GM21528 (cell line): Measurements from ENCODE around the gene NR1H2.
"Not testable (repeated sequence)": the region's sequence is repeated elsewhere in the genome, so short reads cannot be mapped to it uniquely, and the experiment has no call there.

Source experiments
- ATAC-seq: cut with Tn5 transposase; IDR thresholded peaks from one replicate; pipeline ENCODE4 v1.9.1; 2021; ENCODE audit warnings: mild to moderate bottlenecking, moderate library complexity; ENCODE audit not compliant: unreplicated experiment, low FRiP score

NR1H2 gene

DNA sequence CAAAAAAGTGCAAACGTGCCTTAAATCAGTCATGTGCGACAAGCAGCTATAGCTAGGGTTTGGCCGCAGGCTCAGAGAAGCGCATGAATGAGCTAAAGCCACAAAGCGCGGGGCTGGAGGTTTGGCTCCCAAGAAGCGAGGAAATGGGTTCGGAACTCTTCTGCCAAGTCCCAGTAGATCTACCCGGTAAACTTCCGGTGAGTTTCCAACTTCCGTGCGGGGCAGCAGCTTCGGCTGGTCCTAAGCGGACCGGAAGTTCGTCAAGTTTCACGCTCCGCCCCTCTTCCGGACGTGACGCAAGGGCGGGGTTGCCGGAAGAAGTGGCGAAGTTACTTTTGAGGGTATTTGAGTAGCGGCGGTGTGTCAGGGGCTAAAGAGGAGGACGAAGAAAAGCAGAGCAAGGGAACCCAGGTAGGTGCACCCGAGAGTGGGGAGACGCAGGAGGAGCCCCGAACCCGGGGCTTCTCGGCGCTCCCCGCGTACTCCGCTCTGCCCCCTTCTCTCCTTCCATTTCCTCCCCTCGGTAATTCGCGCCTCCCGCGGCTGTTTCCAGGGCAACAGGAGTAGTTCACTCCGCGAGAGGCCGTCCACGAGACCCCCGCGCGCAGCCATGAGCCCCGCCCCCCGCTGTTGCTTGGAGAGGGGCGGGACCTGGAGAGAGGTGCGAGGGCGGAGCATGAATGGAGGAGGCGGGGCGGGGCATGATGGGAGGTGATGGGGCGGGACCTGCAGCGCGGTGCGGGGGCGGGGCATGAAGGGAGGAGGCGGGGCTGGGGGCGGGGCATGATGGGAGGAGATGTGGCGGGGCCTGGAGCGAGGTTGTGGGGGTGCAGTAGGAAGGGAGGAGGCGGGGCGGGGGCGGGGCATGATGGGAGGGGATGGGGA is at the start of gene NR1H2:
Gene NR1H2, plus strand, starts transcription at position 292 of the 885 bp plus-strand sequence. CDS start 1,149 bp downstream, outside the sequence.
- peak; percentile 67 for ATAC-seq

GRCh38 chr19:50327013-50327412 is 49.2 kb upstream of the NR1H2 start:
- no peak for ATAC-seq

GRCh38 chr19:50327461-50328223 is 48.6 kb upstream of the NR1H2 start:
- ATAC-seq = no peak

DNA sequence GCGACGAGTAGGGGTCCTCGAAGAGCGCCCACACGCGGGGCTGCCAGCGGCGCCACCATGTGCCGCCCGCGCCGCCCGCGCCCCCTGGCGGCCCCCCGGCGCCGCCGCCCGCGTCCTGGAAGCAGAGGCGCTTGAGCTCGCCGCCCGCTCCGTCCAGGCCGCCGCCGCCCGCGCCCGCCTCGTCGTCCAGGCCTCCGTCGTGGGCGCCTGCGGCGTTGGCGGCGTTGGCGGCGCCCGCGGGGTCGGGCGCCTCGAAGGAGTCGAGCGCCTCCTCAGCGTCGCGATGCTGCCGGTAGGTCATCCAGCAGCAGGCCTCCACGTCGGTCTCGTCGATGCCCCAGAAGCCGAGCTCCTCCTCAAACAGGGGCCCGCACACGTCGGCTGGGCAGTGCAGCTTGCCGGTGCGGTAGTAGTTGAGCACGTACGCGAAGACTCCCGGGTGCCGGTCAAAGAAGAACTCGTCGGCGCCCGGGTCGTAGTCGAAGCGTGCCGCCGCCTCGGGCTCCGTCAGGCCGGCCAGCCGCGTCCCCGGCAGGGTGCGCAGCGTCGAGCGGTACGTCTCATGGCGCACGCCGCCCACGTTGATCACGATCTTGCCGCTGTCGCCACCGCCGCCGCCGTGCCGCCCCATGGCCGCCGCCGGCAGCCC is 47.9 kb upstream of the NR1H2 start:
- peak; percentile 4 for ATAC-seq

GRCh38 chr19:50328873-50329145 is 47.4 kb upstream of the NR1H2 start:
- peak; percentile 12 for ATAC-seq

- peak; percentile 44 for ATAC-seq
Measured at GRCh38 chr19:50329146-50329925, 46.9 kb upstream of the NR1H2 start, which contains the start of gene KCNC3. Gene KCNC3, minus strand, starts transcription at chr19:50329377. Its CDS starts 295 bp downstream, at chr19:50329082.

DNA sequence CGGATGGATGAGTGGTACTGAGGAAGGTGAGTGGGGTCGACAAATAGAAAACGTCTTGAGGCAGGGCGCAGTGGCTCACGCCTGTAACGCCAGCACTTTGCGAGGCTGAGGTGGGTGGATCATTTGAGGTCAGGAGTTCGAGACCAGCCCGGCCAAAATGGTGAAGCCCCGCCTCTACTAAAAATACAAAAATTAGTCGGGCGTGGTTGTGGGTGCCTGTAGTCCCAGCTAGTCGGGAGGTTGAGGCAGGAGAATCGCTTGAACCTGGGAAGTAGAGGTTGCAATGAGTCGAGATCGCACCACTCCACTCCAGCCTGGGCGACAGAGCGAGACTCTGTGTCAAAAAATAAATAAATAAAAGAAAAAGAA is 46.3 kb upstream of the NR1H2 start:
- not testable (repeated sequence) for ATAC-seq

DNA sequence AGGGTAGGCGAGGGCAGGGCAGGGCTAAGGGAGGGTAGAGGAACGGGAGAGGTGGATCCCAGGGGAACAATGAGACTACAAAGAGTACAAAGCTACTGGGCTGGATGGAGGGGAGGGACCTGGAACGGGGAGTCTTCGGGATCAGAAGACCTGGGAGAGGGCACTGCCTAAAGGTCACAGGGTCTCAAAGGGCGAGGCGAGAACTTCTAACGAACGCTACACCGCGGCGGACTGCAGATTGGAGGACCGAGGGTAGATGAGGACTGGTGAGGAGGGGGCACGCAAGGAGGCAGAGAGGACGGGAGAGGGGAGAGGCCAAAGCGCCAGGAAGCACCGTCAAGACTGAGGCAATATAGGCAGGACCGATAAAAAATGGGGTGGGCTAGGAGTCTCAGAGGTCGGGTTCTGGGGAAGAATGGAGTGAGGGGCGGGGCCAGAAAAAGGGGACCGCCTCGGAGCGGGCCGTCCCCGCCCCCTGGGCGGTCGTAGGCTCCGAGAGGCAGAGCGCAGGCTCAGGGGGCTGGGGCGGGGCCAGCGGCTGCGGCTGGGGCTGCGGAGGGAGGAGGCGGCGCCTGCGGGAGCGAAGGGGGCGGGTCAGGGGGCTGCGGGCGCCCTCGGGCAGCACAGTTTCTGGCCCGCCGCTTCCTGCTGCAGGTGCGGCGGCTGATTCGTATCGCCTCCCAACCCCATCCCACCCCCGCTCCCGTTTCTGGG is 45.7 kb upstream of the NR1H2 start:
- ATAC-seq = peak; percentile 16

- ATAC-seq = no peak
Measured at GRCh38 chr19:50331221-50331993, 44.9 kb upstream of the NR1H2 start.

DNA sequence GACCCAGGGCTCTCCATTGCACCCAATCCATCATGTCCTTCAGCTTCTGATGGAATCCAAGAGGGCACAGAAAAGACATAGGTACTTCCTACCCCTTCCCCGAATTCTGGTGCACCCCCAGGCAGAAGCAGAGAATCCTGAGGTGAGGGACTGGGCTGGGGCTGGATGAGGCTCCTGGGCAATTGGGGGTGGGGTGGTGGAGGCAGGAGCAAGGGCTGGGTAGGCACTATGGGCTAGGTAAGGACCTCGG is 44.3 kb upstream of the NR1H2 start:
- no peak for ATAC-seq

DNA sequence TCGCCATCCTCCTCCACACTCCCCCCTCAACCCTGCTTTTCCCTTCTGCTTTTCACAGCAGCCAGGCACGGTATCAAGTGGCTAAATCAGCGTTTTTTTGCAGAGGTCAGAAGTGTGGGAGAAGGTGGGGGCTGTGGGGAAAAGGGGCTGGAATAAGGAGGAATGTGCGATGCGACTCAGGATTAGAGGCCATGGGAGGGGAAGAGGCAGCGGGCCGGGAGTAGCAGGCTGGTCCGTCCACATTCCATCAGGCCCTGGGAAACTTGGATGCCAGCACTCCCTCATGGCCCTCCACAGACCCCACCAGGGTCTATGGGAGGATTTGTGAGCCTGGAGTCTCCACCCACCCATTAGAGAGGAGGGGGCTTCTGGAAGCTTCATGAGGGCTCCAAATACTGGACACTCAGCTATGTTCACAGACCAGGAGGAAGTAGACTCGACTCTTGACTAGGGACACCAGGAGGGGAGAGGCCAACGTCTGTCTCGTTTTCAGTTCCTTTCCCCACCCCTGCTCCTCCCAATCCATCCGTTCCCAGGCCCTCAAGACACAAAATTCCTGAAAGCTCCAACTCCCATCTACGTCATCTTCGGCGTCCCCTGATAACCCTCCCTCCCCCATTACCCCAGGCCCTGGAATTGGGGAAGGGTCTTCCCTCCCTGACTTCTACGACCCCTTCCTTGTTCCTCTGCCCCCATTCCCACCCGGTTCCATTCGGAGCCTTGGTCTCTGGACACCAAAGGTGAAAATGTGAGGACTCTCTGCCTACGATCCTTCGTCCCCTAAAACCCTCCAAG is 43.8 kb upstream of the NR1H2 start:
- no peak for ATAC-seq

GRCh38 chr19:50333235-50333736 is 43.0 kb upstream of the NR1H2 start:
- ATAC-seq = peak; percentile 39

- ATAC-seq = peak; percentile 15
Measured at GRCh38 chr19:50333737-50334617, 42.3 kb upstream of the NR1H2 start.

- ATAC-seq = no peak
Measured at GRCh38 chr19:50334741-50335421, 41.4 kb upstream of the NR1H2 start.

GRCh38 chr19:50337031-50337430 is 39.2 kb upstream of the NR1H2 start:
- ATAC-seq = not testable (repeated sequence)

GRCh38 chr19:50340331-50340730 is 35.9 kb upstream of the NR1H2 start:
- ATAC-seq = no peak

DNA sequence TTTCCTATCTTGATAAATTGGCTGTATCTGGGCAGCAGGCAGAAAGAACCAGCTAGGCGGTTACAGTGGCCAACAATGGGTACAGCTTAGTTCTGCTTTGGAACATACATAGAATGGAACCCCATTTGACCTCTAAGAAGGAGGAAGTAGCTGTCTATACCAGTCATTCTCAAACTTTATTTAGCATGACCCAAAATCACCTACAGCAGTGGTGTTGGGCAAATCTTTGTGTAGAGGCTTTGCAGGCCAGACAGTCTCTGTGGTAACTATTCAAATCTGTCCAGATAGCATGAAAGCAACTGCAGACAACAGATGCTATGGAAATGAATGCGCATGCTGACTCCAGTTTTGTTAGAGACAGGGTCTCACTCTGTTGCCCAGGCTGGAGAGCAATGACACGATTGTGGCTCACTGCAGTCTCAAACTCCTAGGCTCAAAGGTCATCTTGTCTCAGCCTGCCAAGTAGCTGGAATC is 35.1 kb upstream of the NR1H2 start:
- ATAC-seq = no peak
